Dedifferentiated amniotic fluid mesenchymal stem cell (primary cell): Measurements from ENCODE around the gene SPHK2.
A peak's percentile ranks its signal among the peaks of the same experiment; 100 is the strongest.
"Not testable (repeated sequence)": the region's sequence is repeated elsewhere in the genome, so short reads cannot be mapped to it uniquely, and the experiment has no call there.

Experiments used
- DNase-seq: peaks from one replicate; pipeline ENCODE4 v3.0.0-alpha.2; 2016; ENCODE audit errors: extremely low spot score

SPHK2 gene

DNA sequence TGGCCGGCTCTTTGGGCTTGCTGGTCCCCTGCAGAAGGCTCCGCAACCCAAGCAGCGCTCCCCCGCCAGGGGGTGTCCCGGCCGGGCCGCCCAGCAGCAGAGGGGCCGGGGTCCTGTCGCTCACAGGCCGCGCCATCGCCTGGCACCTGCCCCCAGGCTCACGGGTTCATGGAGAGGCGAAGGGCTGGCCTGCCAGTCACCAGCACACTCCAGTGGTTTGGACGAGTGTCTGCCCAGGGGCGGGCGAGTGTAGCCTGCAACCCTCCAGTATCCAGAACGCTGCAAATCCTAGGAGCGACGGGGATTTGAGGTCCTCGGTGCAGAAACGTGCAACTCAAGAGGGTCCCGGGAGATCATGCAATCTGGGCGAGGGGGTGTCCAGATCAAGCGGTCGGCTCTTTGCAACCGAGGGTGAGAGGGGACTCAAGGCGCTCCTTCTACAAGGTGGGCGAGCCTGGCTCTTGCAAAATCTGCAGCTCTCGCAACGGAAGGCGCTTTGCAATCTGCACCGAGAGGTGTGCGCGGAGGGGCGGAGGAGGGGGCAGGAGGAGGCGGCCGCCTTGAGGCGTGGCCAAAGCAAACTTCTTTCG, 17.6 kb downstream of the SPHK2 start, which contains the start of gene DBP:
TSS of gene DBP (minus strand) at position 521 of the 590 bp plus-strand sequence. CDS start at position 136, 385 bp downstream.
- no peak for DNase-seq

DNA sequence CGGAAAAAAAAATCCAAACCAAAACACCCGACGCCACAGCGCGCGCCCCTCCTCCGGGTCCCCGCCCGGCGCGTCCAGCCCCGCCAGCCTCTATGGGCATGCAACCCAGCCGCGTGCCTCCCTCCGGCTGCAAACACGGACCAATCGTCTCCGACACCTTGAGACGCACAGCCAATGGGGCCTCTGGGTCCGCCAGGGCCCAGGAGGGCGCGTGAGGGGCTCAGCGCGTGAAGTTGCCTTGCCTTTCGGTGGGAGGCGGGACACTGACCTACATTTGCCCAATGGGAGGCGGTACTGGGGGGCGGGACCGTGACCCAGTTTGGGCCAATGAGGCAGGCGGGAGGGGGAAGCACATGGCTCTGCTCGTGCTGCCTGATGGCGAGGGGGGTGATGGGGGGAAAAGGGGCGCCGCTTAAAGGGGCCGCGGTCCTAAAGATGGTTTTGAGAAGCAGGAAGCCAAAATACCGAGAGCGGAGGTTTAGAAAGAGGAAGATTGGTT, 18.2 kb downstream of the SPHK2 start:
- peak; percentile 98 for DNase-seq

DNA sequence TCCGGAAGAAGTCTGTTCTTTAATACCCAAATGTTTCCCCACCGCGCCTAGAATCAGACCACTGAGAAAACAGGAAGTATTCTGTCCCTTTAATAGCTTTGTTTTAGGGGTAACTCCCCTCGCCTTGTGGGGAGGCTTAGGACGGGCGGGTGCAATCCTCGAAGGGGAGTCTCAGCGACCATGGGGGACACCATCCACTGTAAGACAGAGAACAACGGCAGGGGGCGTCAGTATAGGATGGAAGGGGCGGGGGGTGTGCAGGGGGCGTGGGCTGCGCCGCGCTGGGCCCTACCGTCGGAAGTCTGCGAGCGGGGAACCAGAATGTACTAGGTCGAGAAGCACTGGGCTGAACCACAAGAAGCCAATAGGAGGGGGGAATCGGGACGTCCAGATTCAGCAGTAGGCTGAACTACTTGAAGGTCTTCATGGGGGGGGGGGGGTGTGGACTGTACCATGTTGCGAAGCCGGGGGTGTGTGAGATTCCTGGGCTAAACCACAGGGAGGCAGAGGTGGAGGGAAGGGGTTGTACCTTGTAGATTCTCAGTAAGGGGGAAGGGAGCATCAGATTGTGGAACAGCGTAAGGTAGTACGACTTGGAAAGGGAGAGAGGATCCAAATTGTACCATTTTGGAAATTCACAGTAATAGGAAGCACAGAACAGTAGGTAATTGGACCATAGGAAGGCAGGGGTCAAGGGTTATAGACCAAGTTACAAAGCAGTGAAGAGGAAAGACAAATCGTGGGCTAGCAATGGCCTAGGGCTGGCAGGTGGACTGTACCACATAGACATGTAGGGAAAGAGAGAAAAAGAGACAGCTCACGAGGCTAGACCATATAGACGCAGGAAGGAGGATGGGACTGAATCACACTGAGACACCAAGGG, 18.9 kb downstream of the SPHK2 start:
- peak; percentile 94 for DNase-seq

DNA sequence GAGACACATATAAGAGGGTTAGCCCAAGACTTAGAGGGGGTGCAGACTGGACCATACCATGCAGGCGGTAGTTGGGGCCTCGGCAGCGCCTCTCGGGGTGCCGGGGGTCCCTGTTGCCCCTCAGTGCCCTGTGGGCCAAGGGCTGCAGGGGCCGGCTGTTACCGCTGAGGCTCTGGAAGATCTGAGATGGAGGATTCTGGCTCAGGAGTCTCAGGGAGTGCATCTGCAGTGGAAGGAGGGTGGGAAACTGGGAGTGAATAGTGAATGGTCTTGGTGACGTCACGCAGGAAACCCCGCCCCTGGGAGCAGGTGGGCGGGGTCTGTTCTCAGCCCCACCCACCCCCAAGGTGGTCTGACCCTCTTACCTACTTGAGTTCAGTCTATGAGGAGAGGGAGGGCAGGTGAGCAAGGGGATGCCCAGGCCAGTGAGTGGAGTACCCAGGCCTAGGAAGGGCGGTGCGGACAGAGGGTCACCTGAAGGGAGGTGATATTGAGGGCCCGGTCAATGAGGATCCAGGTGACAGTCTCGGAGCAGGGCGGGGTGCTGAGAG, 19.6 kb downstream of the SPHK2 start:
- no peak for DNase-seq

DNA sequence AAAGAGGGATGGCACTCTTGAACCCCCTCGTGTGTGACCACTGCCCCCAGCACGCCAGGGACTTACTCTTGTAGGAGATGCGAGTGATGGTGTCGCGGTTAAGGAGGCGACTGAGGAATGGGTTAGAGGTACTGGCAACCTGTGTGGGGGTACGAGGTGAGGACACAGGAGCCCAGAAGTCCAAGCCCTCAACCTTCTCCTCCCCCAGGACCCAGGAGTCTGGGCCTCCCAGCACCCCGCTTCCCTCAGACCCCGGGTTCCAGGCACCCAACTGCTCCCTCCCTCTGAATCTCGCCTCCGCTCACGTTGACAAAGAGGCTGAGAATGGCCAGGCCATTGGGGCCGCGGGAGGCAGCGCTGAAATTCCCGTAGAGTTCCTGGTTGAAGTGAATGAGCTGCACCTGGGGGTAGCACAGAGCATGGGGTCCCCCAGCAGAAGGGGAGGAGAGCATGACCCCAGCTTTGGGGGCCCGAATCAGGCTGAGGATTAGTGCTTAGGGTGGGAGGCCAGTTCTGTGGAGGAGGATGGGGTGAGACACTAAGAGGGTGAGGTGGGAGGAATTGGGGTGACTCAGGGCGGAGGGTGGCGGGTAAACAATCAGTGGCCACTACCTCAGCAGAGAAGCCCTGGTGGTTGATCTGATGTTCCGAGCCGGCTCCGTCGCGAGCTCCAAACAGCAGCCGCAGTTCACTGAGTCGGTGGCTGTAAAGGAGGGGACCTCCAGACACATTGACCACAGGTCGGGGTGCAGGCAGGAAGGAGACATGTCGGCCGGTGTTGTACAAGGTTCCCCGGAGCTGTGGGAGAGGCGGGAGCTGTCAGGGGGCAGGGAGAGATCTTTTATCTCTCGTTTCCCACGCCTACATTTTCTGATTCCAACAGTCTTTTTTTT, 20.4 kb downstream of the SPHK2 start:
- DNase-seq = no peak

DNA sequence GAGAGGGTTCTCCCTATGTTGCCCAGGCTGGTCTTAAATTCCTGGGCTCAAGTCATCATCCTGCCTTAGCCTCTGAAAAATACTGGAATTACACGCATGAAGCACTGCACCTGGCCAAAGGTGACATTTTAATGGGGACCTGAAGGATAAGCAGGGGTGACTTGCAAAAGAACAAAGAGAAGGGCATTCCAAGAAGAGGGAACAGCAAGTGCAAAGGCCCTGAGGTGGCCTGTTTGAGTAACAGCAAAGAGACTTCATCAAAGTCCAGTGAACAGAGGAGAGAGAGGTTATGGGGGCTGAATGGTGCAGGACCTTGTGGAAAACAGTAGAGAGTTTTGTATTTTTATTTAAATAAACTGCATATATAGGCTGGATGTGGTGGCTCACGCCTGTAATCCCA, 22.5 kb downstream of the SPHK2 start:
- no peak for DNase-seq

DNA sequence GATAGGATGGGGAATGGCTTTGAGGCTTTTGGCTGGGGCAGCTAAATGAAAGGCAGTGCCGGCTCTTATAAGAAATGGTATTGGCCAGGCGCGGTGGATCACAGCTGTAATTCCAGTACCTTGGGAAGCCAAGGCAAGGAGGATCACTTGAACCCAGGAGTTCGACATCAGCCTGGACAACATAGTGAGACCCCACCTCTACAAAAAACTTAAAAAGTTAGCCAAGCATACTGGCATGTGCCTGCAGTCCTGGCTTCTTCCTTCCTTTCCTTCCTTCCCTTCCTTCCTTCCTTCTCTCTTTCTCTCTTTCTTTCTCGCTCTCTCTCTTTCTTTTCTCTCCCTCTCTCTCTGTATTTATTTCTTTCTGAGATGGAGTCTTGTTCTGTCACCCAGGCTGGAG, 23.6 kb downstream of the SPHK2 start:
- no peak for DNase-seq

DNA sequence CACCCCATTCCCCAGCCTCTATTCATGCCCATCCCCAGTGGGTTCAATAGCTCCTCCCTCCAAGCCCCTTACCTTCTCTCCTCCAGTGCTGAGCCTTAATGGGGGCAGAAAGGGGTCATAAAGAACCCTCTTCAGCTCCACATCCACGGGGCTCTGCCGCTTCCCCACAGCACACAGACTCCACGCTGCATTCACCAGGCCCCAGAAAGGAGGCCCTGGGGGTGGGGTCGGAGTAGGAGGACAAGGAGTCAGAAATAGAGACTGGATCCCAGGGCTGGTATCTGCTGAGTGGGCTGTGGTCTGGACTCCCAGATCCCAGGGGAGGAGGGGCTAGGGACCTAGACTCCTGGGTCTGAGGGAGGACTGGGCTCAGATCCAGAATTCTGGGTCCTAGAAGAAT, 25.0 kb downstream of the SPHK2 start:
- DNase-seq = no peak

DNA sequence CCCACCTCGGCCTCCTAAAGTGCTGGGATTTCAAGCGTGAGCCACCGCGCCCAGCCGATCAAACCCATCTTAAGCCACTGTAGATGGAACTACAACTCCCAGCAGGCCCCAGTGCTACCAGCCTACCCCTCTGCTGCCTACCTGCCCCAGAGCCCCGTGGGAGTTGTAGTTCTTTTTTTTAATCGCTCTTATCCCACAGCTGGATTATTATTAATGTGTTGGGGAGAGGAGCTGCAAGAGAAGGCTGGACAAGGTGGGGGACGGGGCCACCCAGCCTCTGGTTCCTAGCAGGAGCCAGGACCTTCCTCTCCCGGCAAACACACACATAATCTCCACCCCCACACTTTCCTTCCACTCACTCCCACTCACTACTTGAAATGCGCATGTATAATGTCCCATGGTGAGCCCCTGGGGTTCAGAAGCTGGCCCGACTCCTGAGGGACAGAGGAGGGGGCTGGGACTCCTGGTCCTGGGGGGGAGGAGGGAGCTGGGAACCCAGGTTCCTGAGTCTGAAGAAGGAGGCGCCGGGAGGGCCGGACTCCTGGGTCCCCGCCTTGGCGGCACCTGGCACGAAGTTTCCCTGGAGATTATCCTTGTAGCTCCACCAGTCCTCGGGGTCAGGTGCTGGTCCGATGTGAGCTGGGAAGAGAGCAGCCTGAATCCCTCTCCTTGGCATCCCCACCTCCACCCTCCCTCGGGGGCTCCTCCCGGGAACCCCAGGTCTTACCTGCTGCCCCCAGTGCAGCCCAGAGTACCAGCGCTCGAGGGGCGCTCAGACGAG, 25.7 kb downstream of the SPHK2 start:
- peak; percentile 60 for DNase-seq

DNA sequence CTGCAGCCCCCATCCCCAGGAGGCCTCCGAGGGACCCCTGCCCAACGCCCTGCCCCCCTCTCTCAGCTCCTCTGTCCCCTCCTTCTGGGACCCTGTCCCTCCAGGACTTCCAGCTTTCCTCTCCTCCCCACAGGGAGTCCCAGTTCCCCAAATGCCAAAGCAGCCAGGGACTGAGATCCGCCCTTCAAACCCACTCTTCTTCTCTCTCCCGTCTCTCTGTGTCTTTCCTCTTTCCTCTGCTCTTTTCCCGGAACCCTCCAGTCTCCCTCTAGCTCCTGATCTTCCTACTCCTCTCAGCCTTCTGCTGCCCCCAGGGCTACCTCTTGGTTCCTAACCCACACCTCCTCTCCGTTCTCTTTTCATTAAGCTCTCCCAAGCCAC, 26.3 kb downstream of the SPHK2 start:
- DNase-seq = no peak

DNA sequence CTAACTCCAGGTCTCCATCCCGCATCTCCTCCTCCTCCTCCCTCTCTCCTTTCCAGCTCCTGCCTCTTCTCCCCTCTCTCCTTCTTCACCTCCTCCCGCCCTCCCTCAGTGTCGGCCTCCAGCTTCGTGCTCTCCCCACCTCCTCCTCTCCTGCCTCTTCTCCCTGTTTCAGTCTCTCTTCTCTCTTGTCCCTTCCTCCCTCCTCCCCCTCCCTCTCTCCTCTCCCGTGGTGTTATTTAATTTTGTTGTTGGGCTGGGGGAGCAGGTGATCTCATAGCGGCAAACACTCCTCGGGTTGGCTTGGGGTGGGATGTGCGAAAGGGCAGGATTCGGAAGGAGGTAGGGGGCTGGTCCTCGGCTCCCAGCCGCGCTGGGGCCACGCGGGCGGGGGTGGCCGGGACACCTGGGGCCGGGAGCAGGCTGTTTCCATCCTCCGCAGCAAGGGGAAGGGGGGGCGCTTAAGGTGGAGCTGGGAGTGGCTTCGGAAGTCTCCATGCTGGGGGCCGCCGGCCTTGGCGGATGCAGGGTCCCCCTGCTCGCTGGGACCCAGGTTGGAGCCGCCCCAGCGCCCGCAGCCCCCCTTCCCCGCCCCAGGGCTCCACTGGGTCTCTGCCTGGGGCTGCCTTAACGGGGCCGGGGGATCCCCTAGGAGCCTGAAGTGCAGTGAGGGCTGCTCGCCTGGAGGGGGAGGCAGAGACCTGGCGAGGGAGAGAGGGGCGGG, 26.9 kb downstream of the SPHK2 start, which contains the start of gene CA11:
TSS of gene CA11 (minus strand) at position 187 of the 721 bp plus-strand sequence. CDS start 555 bp downstream, outside the sequence.
- peak; percentile 67 for DNase-seq

DNA sequence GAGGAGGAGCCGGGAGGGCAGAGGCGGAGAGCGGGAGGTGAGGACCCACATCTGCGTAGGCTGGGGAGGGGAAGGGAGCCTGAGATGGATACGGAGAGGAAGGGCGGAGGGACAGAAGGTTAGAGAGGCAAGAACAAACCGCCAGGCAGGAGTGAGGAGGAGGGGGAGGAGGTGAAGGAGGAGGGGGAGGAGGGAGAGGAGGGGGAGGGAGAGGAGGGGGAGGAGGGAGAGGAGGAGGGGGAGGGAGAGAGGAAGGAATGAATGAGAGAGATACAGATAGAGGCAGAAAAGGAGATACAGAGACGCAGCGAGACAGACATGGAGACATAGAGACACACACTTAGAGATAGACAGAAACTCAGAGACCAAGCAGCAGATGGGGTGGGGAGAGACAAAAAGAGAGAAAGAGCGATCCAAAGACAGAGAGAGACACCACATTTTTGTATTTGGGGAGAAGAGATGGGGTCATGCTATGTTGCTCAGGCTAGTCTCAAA, 27.5 kb downstream of the SPHK2 start:
- DNase-seq = no peak

DNA sequence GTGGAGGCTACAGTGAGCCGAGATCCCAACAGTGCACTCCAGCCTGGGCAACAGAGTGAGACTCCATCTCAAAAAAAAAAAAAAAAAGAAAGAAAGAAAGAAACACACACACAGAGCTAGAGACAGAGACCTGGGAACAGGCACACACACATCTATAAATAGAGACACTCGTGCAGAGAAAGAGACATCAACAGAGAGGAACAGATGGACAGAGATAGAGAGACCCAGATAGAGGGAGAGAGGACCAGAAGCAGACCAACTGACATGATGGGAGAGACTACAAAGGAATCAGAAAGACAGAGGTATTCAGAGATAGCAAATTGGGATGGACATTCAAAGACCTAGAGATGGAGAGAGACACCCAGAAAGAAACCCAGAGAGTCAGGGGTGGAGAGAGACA, 28.8 kb downstream of the SPHK2 start:
- no peak for DNase-seq

DNA sequence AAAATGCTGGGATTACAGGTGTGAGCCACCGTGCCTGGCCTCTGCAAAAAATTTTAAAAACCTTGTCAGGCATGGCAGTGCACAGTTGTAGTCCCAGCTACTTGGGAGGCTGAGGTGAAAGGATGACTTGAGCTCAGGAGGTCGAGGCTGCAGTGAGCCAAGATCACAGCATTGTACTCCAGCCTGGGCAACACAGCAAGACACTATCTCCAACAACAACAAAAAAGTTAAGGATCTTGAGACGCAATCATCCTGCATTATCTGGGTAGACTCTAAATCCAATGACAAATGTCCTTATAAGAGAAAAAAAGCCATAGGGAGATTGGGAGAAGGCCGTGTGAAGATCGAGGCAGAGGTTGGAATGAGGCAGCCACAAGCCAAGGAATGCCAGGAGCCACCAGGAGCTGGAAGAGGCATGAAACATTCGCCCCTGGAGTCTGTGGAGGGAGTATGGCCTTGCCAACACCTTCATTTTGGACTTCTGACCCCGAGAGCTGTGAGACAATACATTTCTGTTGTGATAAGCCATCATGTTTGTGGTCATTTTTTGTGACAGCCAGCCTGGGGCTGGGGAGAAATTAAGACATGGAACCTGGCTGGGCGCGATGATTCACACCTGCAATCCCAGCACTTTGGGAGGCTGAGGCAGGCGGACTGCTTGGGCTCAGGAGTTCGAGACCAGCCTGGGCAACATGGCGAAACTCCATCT, 31.8 kb downstream of the SPHK2 start:
- no peak for DNase-seq

DNA sequence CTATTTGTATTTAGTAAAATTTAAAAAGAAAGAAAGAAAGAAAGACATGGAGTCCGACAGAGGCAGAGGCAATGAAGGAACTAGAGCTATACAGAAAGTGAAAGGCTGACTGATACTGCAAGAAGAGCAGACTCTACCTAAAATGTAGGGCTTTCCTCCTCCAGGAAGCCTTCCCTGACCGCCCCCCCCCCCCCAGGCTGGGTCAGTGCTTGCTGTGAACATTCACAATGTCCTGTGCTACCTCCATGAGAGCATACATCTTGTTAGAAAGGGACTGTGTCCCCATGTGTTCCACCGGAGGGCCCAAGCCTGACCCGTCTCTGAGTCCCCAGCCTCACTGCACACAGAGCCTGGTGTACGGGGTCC, 32.4 kb downstream of the SPHK2 start:
- DNase-seq = no peak

DNA sequence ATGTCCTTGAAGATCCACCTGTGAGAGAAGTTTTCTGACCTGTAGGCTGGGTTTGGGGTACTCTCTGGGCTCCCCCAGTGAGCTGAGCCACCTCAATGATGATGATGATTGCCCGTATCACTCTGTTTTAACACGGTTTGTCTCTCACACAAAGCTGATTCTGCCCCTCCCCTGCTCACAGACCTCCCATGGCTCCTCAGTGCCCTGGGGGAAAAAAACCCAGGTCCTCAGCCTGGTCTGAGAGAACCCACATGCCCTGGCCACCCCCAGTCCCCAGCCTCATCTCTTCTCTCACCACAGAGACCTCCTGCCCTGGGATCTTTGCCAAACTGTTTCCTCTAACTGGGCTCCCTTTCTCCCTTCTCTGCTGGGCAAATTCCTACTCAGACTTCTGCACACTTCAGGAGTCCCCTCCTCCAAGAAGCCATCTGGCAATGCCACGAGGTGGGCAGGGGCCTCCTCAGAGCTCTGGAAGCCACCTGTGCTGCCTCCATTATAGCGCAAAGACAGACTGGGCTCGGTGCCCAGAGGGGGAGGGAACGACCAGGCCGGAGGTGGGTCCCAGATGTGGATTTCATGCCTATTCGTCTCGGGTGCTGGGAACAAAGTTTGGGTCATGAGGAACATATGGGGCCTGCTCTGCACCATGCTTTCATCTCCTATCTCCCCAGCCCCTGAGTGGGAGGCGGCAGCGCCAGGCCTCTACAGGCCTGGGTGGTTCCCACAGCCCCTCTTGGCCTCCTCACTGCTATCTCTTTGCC, 35.2 kb downstream of the SPHK2 start:
- no peak for DNase-seq

DNA sequence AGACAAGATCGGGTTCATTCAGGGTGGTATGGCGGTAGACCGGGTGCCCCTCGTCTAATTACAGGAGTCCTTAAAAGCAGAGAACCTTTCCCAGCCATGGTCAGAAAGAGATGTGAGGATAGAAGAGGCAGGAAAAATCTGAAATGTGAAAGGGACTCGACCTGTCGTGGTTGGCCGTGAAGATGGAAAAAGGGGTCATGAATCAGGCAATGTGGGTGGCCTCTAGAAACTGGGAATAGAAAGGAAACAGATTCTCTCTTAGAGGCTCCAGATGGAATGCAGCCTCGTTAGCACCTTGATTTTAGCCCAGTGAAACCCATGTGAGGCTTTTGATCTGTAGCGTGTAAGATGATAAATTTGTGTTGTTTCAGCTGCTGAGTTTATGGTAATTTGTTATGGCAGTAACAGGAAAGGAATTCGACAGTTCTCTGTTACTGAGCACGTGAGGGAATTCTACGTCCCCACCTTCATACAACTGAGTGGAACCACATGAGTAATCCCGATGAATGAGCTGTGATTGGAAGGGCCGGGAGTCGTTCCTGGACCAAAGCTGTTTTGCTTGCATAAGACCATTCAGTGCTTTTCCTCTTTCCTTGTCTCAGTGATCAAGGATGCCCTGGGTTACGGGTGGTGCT, 37.7 kb downstream of the SPHK2 start:
- DNase-seq = peak; percentile 59

DNA sequence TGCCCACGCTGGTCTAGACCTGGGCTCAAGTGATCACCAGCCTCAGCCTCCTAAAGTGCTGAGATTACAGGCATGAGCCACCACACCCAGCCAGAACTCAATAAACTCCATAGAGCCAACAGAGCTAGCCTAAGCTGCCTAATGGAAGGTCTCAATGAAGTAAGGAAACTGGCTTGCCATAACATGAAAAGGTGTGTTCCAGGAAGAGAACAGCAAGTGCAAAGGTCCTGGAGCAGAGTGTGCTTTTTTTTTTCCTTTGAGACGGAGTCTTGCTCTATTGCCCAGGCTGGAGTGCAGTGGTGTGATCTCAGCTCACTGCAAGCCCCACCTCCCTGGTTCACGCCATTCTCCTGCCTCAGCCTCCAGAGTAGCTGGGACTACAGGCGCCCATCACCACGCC, 38.5 kb downstream of the SPHK2 start:
- not testable (repeated sequence) for DNase-seq
